GM21723 (cell line): ENCODE results near the gene MED17.

Experiments used
- ATAC-seq: cut with Tn5 transposase; IDR thresholded peaks from one replicate; pipeline ENCODE4 v1.9.1; 2021; ENCODE audit warnings: mild to moderate bottlenecking, moderate library complexity; ENCODE audit not compliant: unreplicated experiment

Gene MED17

GRCh38 chr11:93814966-93815633 lies 31.0 kb downstream of the MED17 start:
- no peak for ATAC-seq

DNA sequence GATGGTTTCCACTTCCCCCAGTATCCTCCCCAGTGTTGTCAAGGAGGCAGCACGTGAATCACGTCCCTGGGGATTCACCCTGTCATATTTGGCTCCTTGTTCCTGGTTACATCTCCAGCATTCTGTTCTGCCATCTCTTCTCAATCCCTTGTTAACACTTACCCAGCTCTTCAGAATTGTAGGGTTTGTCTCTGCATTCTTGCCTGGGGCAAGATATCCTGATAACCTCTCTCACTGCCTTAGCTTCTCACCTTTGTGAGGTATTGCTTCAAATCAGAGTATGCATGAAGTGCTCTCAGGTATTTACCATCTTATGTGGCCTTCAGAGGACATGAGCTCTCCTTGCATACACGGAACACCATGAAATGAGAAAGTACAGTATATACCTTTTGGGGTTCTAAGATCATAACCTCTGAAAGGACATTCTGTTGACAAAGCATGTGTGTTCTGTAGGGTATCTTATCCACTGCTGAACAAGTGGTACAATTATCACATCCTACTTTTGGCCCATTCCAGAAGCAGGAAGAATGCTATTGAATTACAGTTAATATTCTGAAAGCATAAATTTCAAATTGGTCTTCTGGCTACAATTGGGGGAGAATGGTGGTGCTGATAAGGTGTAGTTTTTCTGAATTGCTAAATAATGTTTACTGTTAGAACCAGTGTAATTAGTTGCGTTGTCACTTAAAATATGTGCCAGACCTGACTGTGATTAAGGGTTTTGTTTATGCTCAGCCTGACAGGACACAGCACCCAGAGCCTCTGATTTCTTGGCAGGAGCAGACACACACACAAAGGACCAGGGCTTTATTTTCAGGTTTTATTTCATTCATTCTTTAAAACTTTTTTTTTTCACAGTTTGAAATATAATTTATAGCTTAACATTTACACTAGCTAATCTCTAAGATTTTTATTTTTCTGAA lies 33.6 kb downstream of the MED17 start:
- no peak for ATAC-seq

GRCh38 chr11:93819966-93820695 lies 36.0 kb downstream of the MED17 start:
- no peak for ATAC-seq

DNA sequence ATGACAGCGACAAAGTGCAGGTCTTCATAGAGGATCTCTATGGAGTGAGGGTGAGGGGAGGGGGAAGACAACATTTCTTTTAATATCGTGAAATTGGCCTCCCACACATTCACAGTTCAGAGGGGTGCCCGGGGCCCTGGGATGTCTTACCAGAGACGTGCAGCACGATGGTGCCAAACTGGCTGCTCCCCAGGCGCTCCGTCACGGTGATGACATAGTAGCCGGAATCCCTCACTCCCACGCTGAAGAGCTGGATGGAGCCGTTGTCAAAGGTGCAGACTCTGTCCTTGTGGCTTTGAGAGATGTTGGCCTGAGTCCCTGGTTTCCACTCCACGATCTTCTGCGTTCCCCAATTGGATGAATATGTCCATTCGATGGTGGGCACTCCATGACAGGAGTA lies 36.8 kb downstream of the MED17 start:
- no peak for ATAC-seq

- no peak for ATAC-seq
These were observed 37.5 kb downstream of the MED17 start for GRCh38 chr11:93821617-93822016.

- ATAC-seq: no peak
These were observed 38.3 kb downstream of the MED17 start for GRCh38 chr11:93822359-93822758.

- ATAC-seq: no peak
These were observed 39.1 kb downstream of the MED17 start for GRCh38 chr11:93823210-93823609.

- no peak for ATAC-seq
These were observed 43.3 kb downstream of the MED17 start for GRCh38 chr11:93827363-93827762.

DNA sequence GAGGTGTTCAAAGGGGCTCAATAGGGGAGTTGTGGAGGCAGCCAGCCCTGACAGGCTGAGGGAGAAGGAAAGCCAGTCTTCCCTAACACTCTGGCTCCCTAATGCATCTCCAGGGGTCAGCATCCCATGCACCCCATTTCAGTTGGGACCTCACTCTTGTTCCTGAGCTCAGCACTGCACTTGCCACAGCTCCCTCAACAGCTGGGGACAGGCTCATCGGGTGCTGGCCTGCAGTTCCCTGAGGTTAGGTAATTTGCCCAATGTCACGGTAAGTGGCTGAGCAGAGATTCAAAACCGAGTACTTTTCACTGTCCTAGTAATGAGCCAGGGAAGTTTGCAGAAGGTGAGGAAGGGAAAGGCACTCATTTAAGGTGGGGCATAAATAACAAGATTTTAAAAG lies 45.5 kb downstream of the MED17 start:
- ATAC-seq: no peak

- ATAC-seq: no peak
These were observed 47.5 kb downstream of the MED17 start for GRCh38 chr11:93831343-93832127.

- ATAC-seq: no peak
These were observed 48.7 kb downstream of the MED17 start for GRCh38 chr11:93832780-93833179.

DNA sequence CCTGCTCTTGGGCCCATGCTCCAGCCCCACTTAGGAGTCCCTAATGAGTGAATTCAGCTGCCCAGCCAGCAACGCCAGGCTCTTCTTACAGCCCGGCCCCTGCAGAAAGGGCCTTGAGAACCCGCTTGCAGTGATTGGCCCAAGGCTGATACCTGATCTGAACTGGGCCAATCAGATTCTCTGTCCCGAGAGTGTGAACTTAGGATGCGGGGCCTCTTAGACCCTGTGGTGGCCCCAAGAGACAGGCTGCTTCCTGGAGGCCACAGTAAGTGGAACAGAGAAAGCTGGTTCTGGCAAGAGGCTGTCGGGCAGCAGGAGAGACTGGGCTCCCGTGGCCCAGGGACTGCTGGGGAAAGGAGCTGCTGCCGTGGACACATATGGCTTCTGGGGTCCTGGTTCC lies 54.9 kb downstream of the MED17 start:
- ATAC-seq: no peak

- ATAC-seq: no peak
These were observed 56.1 kb downstream of the MED17 start for GRCh38 chr11:93840180-93840579.

DNA sequence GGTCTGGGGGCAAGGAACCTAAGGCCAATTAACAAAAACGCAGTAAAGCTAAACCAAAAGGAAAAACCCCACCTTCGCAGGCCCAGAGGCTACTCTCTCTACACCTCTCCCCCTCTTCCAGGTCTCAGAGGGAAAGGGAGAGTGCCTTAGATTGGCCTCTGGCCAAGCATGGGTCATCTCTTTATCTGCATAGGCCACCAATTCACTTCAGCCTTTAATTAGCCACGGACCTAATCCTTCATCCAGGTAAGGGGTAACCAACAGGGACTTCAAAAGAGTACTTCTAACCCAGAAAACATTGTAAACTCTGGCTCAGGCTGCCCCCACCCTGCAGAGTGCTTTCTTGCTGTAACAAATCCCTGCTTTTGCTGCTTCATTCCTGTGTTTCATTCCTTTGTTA lies 56.9 kb downstream of the MED17 start:
- no peak for ATAC-seq

- no peak for ATAC-seq
These were observed 57.4 kb downstream of the MED17 start for GRCh38 chr11:93841446-93841845.

DNA sequence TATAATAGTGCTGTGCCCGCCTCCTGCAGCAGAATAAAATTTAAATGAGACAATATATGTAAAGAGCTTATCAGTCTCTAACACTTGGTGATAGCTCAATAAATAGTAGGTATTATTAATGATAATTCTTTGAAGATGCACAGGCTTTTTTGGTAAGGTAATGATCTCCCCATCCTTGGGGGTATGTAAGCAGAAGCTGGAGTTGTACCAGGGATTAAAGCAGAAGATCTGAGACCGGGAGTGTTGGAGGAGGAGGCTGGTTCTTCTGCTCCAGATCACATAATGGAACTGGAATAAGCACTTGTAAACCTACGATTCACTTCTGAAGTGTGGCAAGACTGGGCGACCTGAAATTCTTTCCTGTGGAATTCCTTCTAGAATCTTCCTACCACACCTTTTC lies 58.0 kb downstream of the MED17 start:
- no peak for ATAC-seq

- ATAC-seq: no peak
These were observed 58.4 kb downstream of the MED17 start for GRCh38 chr11:93842461-93842860.

- no peak for ATAC-seq
These were observed 59.8 kb downstream of the MED17 start for GRCh38 chr11:93843906-93844305.

GRCh38 chr11:93844568-93844967 lies 60.5 kb downstream of the MED17 start:
- ATAC-seq: no peak

- ATAC-seq: no peak
These were observed 61.4 kb downstream of the MED17 start for GRCh38 chr11:93845181-93846092.
